Caco-2 (cell line): ENCODE data around the gene ROS1. TPM values are rescaled to one million over a fixed set of nuclear protein-coding genes. Genes with fewer than 3 reads are reported as not detected.
A peak's percentile ranks its signal among the peaks of the same experiment; 100 is the strongest.

Experiments used
- BruUV-seq: library from RNA; stranded (reverse); fragments of 400-500 nt; replicated peaks from 2 replicates; lab custom pipeline; 2021; lab: Mats Ljungman, UMichigan
- CTCF ChIA-PET: fragments of 300-600 bp; sonication (Branson Sonifier 250); formaldehyde crosslinking; loops from one replicate; lab custom pipeline; 2022; ENCODE audit warnings: antibody characterized with exemption; lab: Charles Lee
- POLR2A ChIA-PET: fragments of 300-600 bp; sonication (Branson Sonifier 250); formaldehyde crosslinking; loops from one replicate; lab custom pipeline; 2022; ENCODE audit warnings: antibody characterized with exemption; lab: Charles Lee
- DNase-seq, 2 experiments: peaks; one replicate each; pipeline versions ENCODE4 v3.0.0 to v3.0.0-alpha.2; 2020 to 2022
- H3K27me3 ChIP-seq: replicated peaks from 2 replicates; pipeline ENCODE4 v1.6.0; 2011; ENCODE audit warnings: low read length; ENCODE audit not compliant: control insufficient read depth, insufficient read depth
- H3K36me3 ChIP-seq: 2 replicates; pipeline ENCODE4 v1.5.1; 2011; ENCODE audit warnings: low read length; ENCODE audit not compliant: control insufficient read depth, insufficient read depth
- H3K4me1 ChIP-seq: fragments of 250-450 bp; sonication (Bioruptor Pico); 2 replicates; pipeline ENCODE4 v1.5.1; 2020; ENCODE audit warnings: mild to moderate bottlenecking
- H3K4me3 ChIP-seq: 2 replicates; pipeline ENCODE4 v1.5.1; 2011; ENCODE audit warnings: low read depth, mild to moderate bottlenecking, control low read depth, low read length
- H3K9me3 ChIP-seq: fragments of 250-450 bp; sonication (Bioruptor Pico); 2 replicates; pipeline ENCODE4 v1.5.1; 2020; ENCODE audit warnings: mild to moderate bottlenecking, moderate library complexity
- H3K27ac Mint-ChIP-seq: one replicate; pipeline ENCODE4 v1.8.0; 2022; ENCODE audit warnings: mixed read lengths; ENCODE audit not compliant: unreplicated experiment
- H3K27me3 Mint-ChIP-seq: one replicate; pipeline ENCODE4 v1.8.0; 2022; ENCODE audit warnings: mixed read lengths; ENCODE audit not compliant: insufficient read depth, unreplicated experiment
- H3K36me3 Mint-ChIP-seq: one replicate; pipeline ENCODE4 v1.8.0; 2022; ENCODE audit warnings: mild to moderate bottlenecking, mixed read lengths; ENCODE audit not compliant: insufficient read depth, unreplicated experiment
- H3K4me1 Mint-ChIP-seq: one replicate; pipeline ENCODE4 v1.8.0; 2022; ENCODE audit warnings: low read depth, mixed read lengths; ENCODE audit not compliant: unreplicated experiment
- H3K4me3 Mint-ChIP-seq: one replicate; pipeline ENCODE4 v1.8.0; 2022; ENCODE audit warnings: mild to moderate bottlenecking, moderate library complexity, mixed read lengths; ENCODE audit not compliant: unreplicated experiment
- H3K9me3 Mint-ChIP-seq: one replicate; pipeline ENCODE4 v1.8.0; 2022; ENCODE audit warnings: mixed read lengths; ENCODE audit not compliant: unreplicated experiment
- intact Hi-C: fragments of 100-400 bp; cut with micrococcal nuclease; formaldehyde crosslinking; loops from one replicate; pipeline ENCODE4 v1.10.0; 2022; ENCODE audit not compliant: unreplicated experiment
- total RNA-seq: library from RNA; stranded (reverse); gene quantifications from 2 replicates; pipeline ENCODE4 v1.2.3, GENCODE V29; 2022
- TF ChIP-seq, protein P1 (sequence below), 2 experiments: fragments of 200-600 bp in 1 of 2; IDR thresholded peaks; 1 replicate in 1 of 2; 2 replicates in 1 of 2; pipeline versions ENCODE4 v1.5.1 to v1.8.0; 2011 to 2022; ENCODE audit warnings: antibody characterized with exemption in 1 of 2, control low read depth in 1 of 2, inconsistent platforms in 1 of 2, low read depth in 1 of 2, low read length in 1 of 2, mild to moderate bottlenecking in 1 of 2, moderate library complexity in 1 of 2; ENCODE audit not compliant: insufficient read depth in 1 of 2, severe bottlenecking in 1 of 2, unreplicated experiment in 1 of 2

Gene ROS1
- total RNA-seq, 1 experiment from 2014 or later: 0.16 TPM

DNA sequence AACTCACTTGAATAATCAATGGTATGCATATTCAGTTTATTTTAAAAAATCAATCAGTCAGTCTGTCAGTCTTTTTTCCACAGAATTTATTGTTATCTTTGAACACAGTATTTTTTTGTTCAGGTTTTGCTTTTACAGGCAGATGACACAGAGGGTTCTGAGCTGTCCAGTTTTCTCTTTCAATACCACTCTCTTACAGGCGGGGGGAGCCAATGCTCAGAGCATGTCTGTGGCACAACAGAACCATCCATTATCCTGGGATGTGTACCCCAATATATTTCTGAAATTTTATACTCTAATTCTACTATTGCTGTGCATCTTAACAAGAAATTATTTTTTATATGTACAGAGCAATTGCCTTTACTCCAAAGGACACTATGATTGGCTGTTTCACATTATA lies 21.2 kb downstream of the ROS1 start:
- no peak for DNase-seq
- no peaks in the 10 kb centered on the region for H3K36me3 ChIP-seq
- H3K27me3 ChIP-seq: no peaks in the 10 kb centered on the region
- no peak overlapping the region for H3K4me3 Mint-ChIP-seq
- H3K9me3 Mint-ChIP-seq: no peaks in the 10 kb centered on the region
- no peaks in the 10 kb centered on the region for H3K36me3 Mint-ChIP-seq
- H3K4me1 Mint-ChIP-seq: no peaks in the 10 kb centered on the region
- ChIA-PET CTCF (no interaction called here), POLR2A (no interaction called here)
- no peak overlapping the region for H3K27ac Mint-ChIP-seq
- intact Hi-C loops: loop anchor here (1.0 to 5.0 kb wide), 4 partner anchors 44 to 201 kb away; no protein-coding TSS in a partner anchor
- no peak overlapping the region for H3K4me3 ChIP-seq
- no peaks in the 10 kb centered on the region for H3K4me1 ChIP-seq
- no peaks in the 10 kb centered on the region for H3K27me3 Mint-ChIP-seq
- BruUV-seq: no TSS peak
- TF ChIP-seq, protein P1, sequence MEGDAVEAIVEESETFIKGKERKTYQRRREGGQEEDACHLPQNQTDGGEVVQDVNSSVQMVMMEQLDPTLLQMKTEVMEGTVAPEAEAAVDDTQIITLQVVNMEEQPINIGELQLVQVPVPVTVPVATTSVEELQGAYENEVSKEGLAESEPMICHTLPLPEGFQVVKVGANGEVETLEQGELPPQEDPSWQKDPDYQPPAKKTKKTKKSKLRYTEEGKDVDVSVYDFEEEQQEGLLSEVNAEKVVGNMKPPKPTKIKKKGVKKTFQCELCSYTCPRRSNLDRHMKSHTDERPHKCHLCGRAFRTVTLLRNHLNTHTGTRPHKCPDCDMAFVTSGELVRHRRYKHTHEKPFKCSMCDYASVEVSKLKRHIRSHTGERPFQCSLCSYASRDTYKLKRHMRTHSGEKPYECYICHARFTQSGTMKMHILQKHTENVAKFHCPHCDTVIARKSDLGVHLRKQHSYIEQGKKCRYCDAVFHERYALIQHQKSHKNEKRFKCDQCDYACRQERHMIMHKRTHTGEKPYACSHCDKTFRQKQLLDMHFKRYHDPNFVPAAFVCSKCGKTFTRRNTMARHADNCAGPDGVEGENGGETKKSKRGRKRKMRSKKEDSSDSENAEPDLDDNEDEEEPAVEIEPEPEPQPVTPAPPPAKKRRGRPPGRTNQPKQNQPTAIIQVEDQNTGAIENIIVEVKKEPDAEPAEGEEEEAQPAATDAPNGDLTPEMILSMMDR (IDR thresholded peaks at IDR 0.05; ENCODE audit: insufficient read depth in 1 of 2, low read depth in 1 of 2, low read length in 1 of 2, severe bottlenecking in 1 of 2, unreplicated experiment in 1 of 2): peak in 1 of 2 experiments; percentile 14
- no peaks in the 10 kb centered on the region for H3K9me3 ChIP-seq

DNA sequence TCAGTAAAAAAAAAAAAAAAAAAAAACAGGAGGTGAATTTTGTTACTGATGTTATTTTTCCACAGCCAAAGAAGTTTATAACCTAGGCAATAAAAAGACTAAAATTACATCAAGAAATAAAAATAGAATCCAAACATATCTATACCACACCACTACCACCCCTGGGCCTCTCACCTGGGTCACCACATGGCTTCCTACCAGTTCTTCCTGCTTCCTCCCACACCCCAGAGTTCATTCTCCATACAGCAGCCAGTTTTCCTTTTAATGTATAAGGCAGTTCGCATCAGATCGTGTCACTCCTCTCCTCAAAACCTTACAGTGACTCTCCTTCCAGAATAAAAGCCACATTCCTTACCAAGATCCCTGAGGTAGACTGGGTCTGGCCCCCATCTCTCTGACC lies 23.9 kb downstream of the ROS1 start:
- DNase-seq: no peak
- no peaks in the 10 kb centered on the region for H3K4me1 ChIP-seq
- TF ChIP-seq, protein P1 (IDR thresholded peaks at IDR 0.05; ENCODE audit: insufficient read depth in 1 of 2, low read depth in 1 of 2, low read length in 1 of 2, severe bottlenecking in 1 of 2, unreplicated experiment in 1 of 2): no peak
- ChIA-PET POLR2A (no interaction called here), CTCF (no interaction called here)
- BruUV-seq: no TSS peak
- H3K4me1 Mint-ChIP-seq: no peaks in the 10 kb centered on the region
- H3K9me3 Mint-ChIP-seq: no peaks in the 10 kb centered on the region
- no peaks in the 10 kb centered on the region for H3K27me3 Mint-ChIP-seq
- no peak overlapping the region for H3K4me3 ChIP-seq
- intact Hi-C loops: loop anchor here (5.0 kb wide), 1 partner anchor 156 kb away; no protein-coding TSS in a partner anchor
- H3K9me3 ChIP-seq: no peaks in the 10 kb centered on the region
- H3K36me3 ChIP-seq: no peaks in the 10 kb centered on the region
- no peak overlapping the region for H3K4me3 Mint-ChIP-seq
- H3K27me3 ChIP-seq: no peaks in the 10 kb centered on the region
- H3K36me3 Mint-ChIP-seq: no peaks in the 10 kb centered on the region
- no peak overlapping the region for H3K27ac Mint-ChIP-seq

DNA sequence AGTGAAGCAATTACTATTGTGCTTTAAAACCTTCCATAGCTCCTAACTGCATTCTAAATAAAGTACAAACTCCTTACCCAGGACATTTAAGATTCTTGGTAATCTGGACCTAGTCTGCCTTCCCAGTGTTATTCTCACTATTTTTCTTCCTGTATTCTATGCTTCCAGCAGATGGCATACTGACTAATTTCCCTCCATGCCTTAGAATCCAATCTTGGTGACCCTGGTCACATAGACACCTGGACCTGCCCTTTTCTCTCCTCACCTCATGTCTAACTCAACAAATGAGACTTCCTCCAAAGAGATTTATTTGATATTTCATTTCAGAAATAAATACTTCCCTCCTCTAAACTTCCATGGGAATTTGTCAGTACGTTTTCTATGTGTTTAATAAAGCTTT lies 25.8 kb downstream of the ROS1 start:
- TF ChIP-seq, protein P1 (IDR thresholded peaks at IDR 0.05; ENCODE audit: insufficient read depth in 1 of 2, low read depth in 1 of 2, low read length in 1 of 2, severe bottlenecking in 1 of 2, unreplicated experiment in 1 of 2): peak; percentile 29 to 48
- H3K4me1 ChIP-seq: no peaks in the 10 kb centered on the region
- no peaks in the 10 kb centered on the region for H3K36me3 Mint-ChIP-seq
- H3K27me3 Mint-ChIP-seq: no peaks in the 10 kb centered on the region
- H3K27me3 ChIP-seq: no peaks in the 10 kb centered on the region
- H3K4me3 ChIP-seq: no peak overlapping the region
- CTCF ChIA-PET: interaction anchor here (0.6 to 1.0 kb wide), 2 partner anchors 12 to 116 kb away, joined by 3 to 4 read pairs; no protein-coding TSS in a partner anchor
- intact Hi-C loops: loop anchor here (1.0 to 5.0 kb wide), 2 partner anchors 157 to 205 kb away; no protein-coding TSS in a partner anchor
- H3K27ac Mint-ChIP-seq: no peak overlapping the region
- no peaks in the 10 kb centered on the region for H3K9me3 ChIP-seq
- no TSS peak for BruUV-seq
- no peaks in the 10 kb centered on the region for H3K4me1 Mint-ChIP-seq
- H3K9me3 Mint-ChIP-seq: no peaks in the 10 kb centered on the region
- peak in 1 of 2 experiments; percentile 15 for DNase-seq
- no peaks in the 10 kb centered on the region for H3K36me3 ChIP-seq
- no peak overlapping the region for H3K4me3 Mint-ChIP-seq
- POLR2A ChIA-PET: no interaction called here
